HL-60 (cell line): ENCODE data around the gene GSTT2B.
"Not testable (repeated sequence)": the region's sequence is repeated elsewhere in the genome, so short reads cannot be mapped to it uniquely, and the experiment has no call there.

ENCODE experiments used
- POLR2AphosphoS5 ChIP-seq: IDR thresholded peaks from 2 replicates; pipeline ENCODE4 v1.6.1; 2012; ENCODE audit warnings: low read depth
- TF ChIP-seq, protein P1 (sequence below): IDR thresholded peaks from one replicate; pipeline ENCODE4 v1.5.1; 2011; ENCODE audit warnings: low read length, control low read depth, inconsistent platforms; ENCODE audit not compliant: insufficient read depth

DNA sequence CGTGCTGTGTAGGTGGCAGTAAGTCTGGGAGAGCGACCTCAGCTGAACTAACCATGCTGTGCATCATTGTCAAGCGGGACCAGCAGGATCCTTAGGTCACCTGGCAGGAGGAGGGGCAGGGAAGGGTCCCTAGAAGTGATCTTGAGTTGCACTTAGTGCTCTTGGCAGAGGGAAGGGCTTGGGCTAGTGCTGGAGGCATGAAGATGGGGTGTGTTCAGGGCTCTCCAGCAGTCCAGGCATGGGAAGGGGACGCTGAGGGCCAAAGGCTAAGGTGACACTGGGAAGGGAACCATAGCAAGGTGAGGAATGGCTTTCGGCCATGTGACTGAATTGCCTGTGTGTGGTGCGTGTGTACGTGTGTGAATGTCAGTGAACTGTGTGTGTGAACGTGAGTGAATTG is 25.1 kb upstream of the GSTT2B start:
- TF ChIP-seq POLR2AphosphoS5 = not testable (repeated sequence)
- TF ChIP-seq, protein P1, sequence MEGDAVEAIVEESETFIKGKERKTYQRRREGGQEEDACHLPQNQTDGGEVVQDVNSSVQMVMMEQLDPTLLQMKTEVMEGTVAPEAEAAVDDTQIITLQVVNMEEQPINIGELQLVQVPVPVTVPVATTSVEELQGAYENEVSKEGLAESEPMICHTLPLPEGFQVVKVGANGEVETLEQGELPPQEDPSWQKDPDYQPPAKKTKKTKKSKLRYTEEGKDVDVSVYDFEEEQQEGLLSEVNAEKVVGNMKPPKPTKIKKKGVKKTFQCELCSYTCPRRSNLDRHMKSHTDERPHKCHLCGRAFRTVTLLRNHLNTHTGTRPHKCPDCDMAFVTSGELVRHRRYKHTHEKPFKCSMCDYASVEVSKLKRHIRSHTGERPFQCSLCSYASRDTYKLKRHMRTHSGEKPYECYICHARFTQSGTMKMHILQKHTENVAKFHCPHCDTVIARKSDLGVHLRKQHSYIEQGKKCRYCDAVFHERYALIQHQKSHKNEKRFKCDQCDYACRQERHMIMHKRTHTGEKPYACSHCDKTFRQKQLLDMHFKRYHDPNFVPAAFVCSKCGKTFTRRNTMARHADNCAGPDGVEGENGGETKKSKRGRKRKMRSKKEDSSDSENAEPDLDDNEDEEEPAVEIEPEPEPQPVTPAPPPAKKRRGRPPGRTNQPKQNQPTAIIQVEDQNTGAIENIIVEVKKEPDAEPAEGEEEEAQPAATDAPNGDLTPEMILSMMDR = not testable (repeated sequence)
